A673 (cell line): ENCODE results near the gene COL16A1.

Source experiments
- CTCF ChIP-seq: fragments of 300-800, 200-600 bp; sonication (generic); conservative IDR thresholded peaks from 2 replicates; pipeline ENCODE4 v1.5.1; 2017; ENCODE audit warnings: low read depth, mild to moderate bottlenecking, antibody characterized with exemption, low read length, moderate library complexity, mixed read lengths
- EZH2 ChIP-seq: fragments of 200-600 bp; sonication (generic); IDR thresholded peaks from 2 replicates; pipeline ENCODE4 v1.6.1; 2017; ENCODE audit warnings: borderline replicate concordance, low read depth, mild to moderate bottlenecking, mixed read lengths, antibody characterized with exemption, low read length; ENCODE audit not compliant: poor library complexity, severe bottlenecking

DNA sequence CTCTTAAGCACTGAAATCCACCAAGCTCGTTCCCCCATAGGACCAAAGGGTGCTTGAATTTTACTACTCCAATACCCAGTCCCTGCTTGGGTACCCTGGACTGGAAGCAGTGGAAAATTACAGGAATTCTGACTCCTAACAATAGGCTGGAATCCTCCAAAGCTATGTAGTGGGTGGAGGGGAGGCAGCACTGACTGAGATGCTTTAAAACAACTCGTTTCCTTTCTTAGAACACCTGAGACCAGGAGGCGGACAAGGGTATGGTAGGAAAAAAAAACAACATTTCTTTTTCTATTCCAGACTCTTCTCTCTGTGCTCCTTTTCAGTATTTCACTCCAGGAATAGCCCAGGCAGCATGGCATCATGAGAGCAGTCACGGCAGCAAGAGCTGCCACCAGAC, 61.5 kb downstream of the COL16A1 start:
- TF ChIP-seq CTCF: no peak
- TF ChIP-seq EZH2: no peak
